Activated T-cell treated with anti-CD3 and anti-CD28 coated beads, Interleukin-2, amount 50 U/mL, for 48 hours (primary cell): ENCODE measurements around the gene GMEB1.
A peak's percentile ranks its signal among the peaks of the same experiment; 100 is the strongest.
"Not testable (repeated sequence)": the region's sequence is repeated elsewhere in the genome, so short reads cannot be mapped to it uniquely, and the experiment has no call there.

Experiments used
- DNase-seq, 2 experiments: peaks; one replicate each; pipeline ENCODE4 v3.0.0-alpha.2; 2020

GMEB1 gene

GRCh38 chr1:28675924-28676257 is 7.3 kb downstream of the GMEB1 start:
- DNase-seq = no peak

GRCh38 chr1:28680151-28680550 is 11.6 kb downstream of the GMEB1 start:
- no peak for DNase-seq

GRCh38 chr1:28682840-28683239 is 14.3 kb downstream of the GMEB1 start:
- DNase-seq = no peak

GRCh38 chr1:28684937-28685336 is 16.4 kb downstream of the GMEB1 start:
- no peak for DNase-seq

GRCh38 chr1:28691627-28692026 is 23.0 kb downstream of the GMEB1 start:
- not testable (repeated sequence) for DNase-seq

GRCh38 chr1:28703629-28704028 is 35.0 kb downstream of the GMEB1 start:
- DNase-seq = no peak

GRCh38 chr1:28716336-28716735 is 47.8 kb downstream of the GMEB1 start:
- no peak for DNase-seq

GRCh38 chr1:28718166-28718565 is 49.6 kb downstream of the GMEB1 start:
- no peak for DNase-seq

- no peak for DNase-seq
Observed at GRCh38 chr1:28718586-28719331, 50.2 kb downstream of the GMEB1 start.

- no peak for DNase-seq
Observed at GRCh38 chr1:28719332-28719619, 50.7 kb downstream of the GMEB1 start.

- no peak for DNase-seq
Observed at GRCh38 chr1:28720376-28720775, 51.8 kb downstream of the GMEB1 start.

- DNase-seq = not testable (repeated sequence)
Observed at GRCh38 chr1:28721927-28722326, 53.3 kb downstream of the GMEB1 start.

GRCh38 chr1:28725365-28725764 is 56.8 kb downstream of the GMEB1 start:
- not testable (repeated sequence) for DNase-seq

- no peak for DNase-seq
Observed at GRCh38 chr1:28735961-28736449, 67.4 kb downstream of the GMEB1 start.

GRCh38 chr1:28736450-28737306 is 68.1 kb downstream of the GMEB1 start, which contains the start of gene YTHDF2:
YTHDF2 (plus strand) TSS chr1:28736940; CDS start chr1:28737121, 181 bp downstream.
- DNase-seq = peak; percentile 99

- DNase-seq = peak; percentile 72 to 73
Observed at GRCh38 chr1:28737307-28738132, 68.9 kb downstream of the GMEB1 start.

- no peak for DNase-seq
Observed at GRCh38 chr1:28740118-28740517, 71.5 kb downstream of the GMEB1 start.

- no peak for DNase-seq
Observed at GRCh38 chr1:28744184-28744583, 75.6 kb downstream of the GMEB1 start.

- peak in 1 of 2 experiments; percentile 10 for DNase-seq
Observed at GRCh38 chr1:28745653-28746173, 77.1 kb downstream of the GMEB1 start.

- no peak for DNase-seq
Observed at GRCh38 chr1:28750330-28750729, 81.7 kb downstream of the GMEB1 start.

- peak in 1 of 2 experiments; percentile 14 for DNase-seq
Observed at GRCh38 chr1:28750771-28751294, 82.2 kb downstream of the GMEB1 start.

GRCh38 chr1:28751315-28752060 is 82.9 kb downstream of the GMEB1 start:
- no peak for DNase-seq
